DMS114 treated with DMSO at 0.1 percent for 48 hours (cell line): Measurements from ENCODE around the gene C1orf141.
"Not testable (repeated sequence)": the region's sequence is repeated elsewhere in the genome, so short reads cannot be mapped to it uniquely, and the experiment has no call there.

Experiments
- DNase-seq: peaks from one replicate; lab custom pipeline; 2025; ENCODE audit not compliant: unreplicated experiment; lab: John Stamatoyannopoulos, UW

Gene C1orf141

GRCh38 chr1:67089685-67090208 lies 45.0 kb downstream of the C1orf141 start:
- no peak for DNase-seq

- DNase-seq, result no peak
Observed at GRCh38 chr1:67088440-67088839, 46.3 kb downstream of the C1orf141 start.

- no peak for DNase-seq
Observed at GRCh38 chr1:67085326-67085725, 49.4 kb downstream of the C1orf141 start.

- DNase-seq, result peak; percentile 6
Observed at GRCh38 chr1:67084765-67085318, 49.9 kb downstream of the C1orf141 start.

GRCh38 chr1:67078291-67078690 lies 56.5 kb downstream of the C1orf141 start:
- no peak for DNase-seq

GRCh38 chr1:67077593-67077992 lies 57.2 kb downstream of the C1orf141 start:
- no peak for DNase-seq

GRCh38 chr1:67072749-67073148 lies 62.0 kb downstream of the C1orf141 start:
- no peak for DNase-seq

GRCh38 chr1:67067655-67068054 lies 67.1 kb downstream of the C1orf141 start:
- DNase-seq, result not testable (repeated sequence)

- no peak for DNase-seq
Observed at GRCh38 chr1:67062412-67062811, 72.4 kb downstream of the C1orf141 start.

GRCh38 chr1:67061266-67061665 lies 73.5 kb downstream of the C1orf141 start:
- no peak for DNase-seq

- no peak for DNase-seq
Observed at GRCh38 chr1:67060811-67061218, 74.0 kb downstream of the C1orf141 start.

GRCh38 chr1:67059346-67059745 lies 75.4 kb downstream of the C1orf141 start:
- no peak for DNase-seq

GRCh38 chr1:67058761-67059160 lies 76.0 kb downstream of the C1orf141 start:
- no peak for DNase-seq

- no peak for DNase-seq
Observed at GRCh38 chr1:67058242-67058641, 76.5 kb downstream of the C1orf141 start.

GRCh38 chr1:67053785-67054772 lies 80.7 kb downstream of the C1orf141 start, which contains the start of gene SLC35D1:
Gene SLC35D1 (minus strand): TSS chr1:67054148. CDS start chr1:67054013, 135 bp downstream.
- DNase-seq, result peak; percentile 31

- no peak for DNase-seq
Observed at GRCh38 chr1:67053535-67053784, 81.3 kb downstream of the C1orf141 start.

- DNase-seq, result peak; percentile 18
Observed at GRCh38 chr1:67052741-67053534, 81.8 kb downstream of the C1orf141 start.

GRCh38 chr1:67051196-67051595 lies 83.6 kb downstream of the C1orf141 start:
- DNase-seq, result no peak

- no peak for DNase-seq
Observed at GRCh38 chr1:67044631-67045270, 90.0 kb downstream of the C1orf141 start.

GRCh38 chr1:67043366-67043765 lies 91.4 kb downstream of the C1orf141 start:
- no peak for DNase-seq
